GM19372 (cell line): ENCODE data around the gene PFN2.
"Not testable (repeated sequence)": the region's sequence is repeated elsewhere in the genome, so short reads cannot be mapped to it uniquely, and the experiment has no call there.

Source experiments
- ATAC-seq: cut with Tn5 transposase; IDR thresholded peaks from one replicate; pipeline ENCODE4 v1.9.1; 2021; ENCODE audit warnings: mild to moderate bottlenecking, low read depth, moderate library complexity; ENCODE audit not compliant: unreplicated experiment

The PFN2 gene

GRCh38 chr3:149970716-149971402 lies at the start of gene PFN2:
Gene PFN2 (minus strand): TSS chr3:149970895. CDS start chr3:149970856, 39 bp downstream.
- peak; percentile 44 for ATAC-seq

GRCh38 chr3:150015901-150016300 lies 45.2 kb upstream of the PFN2 start:
- ATAC-seq: no peak

- ATAC-seq: no peak
Observed at GRCh38 chr3:150014782-150015181, 44.1 kb upstream of the PFN2 start.

GRCh38 chr3:150013801-150014200 lies 43.1 kb upstream of the PFN2 start:
- no peak for ATAC-seq

- no peak for ATAC-seq
Observed at GRCh38 chr3:150006794-150007193, 36.1 kb upstream of the PFN2 start.

DNA sequence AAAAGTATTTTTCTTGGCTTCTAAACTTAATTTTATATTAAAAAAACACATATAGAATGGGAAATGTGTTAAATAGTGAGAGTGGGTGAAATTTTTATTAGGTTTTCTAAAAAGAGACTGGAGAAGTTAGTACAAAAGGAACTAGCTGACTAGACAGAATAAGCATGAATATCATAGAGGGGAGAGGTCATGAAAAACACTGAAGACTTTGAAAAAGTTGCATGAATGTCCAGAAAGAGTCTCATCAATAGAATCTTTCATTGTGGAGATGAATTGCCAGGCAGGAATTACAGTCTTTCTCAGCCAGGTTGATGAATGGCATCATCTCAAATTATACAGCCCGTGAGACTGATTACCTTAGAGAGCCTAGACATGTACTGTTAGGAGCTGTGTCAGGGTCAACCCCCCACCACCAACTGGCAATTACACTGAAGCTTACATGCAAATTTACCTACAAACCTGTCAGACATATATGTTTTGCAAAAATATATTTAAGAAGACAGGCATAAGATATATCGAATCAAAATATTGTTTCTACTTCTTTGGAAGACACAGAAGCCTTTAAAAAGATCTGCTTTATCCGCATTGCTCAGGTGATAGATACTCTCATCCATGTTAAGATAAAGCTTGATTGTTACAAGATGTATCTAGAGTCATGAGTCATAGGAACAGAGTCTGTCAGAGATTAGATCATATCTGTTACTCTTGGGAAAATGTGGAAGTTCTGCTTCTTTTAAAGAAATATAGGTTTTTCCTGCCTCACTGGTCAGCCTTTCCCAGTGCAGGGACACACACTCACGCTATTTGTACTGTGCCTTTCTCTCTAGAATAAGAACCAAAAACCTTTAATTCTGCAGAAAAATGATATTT lies 34.8 kb upstream of the PFN2 start:
- ATAC-seq: no peak

- no peak for ATAC-seq
Observed at GRCh38 chr3:150000641-150001040, 29.9 kb upstream of the PFN2 start.

DNA sequence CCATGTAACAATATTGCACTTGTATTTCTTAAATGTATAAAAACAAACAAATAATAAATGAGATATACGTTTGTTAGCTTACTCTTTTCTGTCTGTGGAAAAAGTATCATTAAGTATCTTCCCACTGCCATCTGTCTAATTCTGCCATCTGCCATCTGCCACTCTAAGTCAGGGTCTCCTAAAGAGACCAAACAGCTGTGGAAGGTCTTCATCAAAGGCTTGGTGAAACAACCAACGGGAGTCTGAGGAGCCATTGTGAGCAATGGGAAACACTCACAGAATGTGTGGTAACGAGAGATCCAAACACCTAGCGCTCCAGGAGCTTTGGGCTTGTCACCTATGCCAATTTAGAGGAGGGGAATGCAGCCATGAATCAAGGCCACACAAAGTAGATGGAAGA lies 28.7 kb upstream of the PFN2 start:
- no peak for ATAC-seq

GRCh38 chr3:149998946-149999345 lies 28.3 kb upstream of the PFN2 start:
- no peak for ATAC-seq

DNA sequence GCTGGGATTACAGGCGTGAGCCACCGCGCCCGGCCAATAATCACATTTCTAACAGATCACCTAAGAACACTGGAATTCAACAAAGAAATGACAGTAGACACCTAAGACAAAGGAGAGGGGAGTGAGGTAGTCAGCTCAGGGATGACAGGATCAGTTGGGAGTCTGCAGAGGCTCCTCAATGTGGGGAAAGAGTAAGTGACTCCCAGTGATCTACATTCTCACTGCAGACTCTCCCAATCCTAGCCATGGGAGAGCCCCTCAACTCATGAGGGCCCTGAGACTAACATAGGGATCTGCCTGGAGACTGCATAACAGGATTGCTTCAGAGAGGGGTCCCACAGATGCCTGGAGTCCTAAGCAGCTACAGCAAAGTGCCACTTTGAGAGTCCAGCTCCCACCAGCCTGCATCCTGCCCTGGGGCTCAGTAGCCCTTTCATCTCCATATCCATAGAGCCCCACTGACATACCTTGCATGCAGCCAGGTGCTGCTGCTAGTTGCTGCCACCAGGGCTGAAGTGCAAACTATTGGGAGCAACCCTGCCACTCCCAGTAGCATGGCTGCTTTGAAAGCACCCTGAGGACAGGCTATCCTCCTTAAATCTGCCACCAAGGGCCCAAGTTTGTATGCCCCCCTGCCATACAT lies 21.8 kb upstream of the PFN2 start:
- ATAC-seq: no peak

- no peak for ATAC-seq
Observed at GRCh38 chr3:149990423-149990948, 19.8 kb upstream of the PFN2 start.

- no peak for ATAC-seq
Observed at GRCh38 chr3:149989307-149989706, 18.6 kb upstream of the PFN2 start.

- no peak for ATAC-seq
Observed at GRCh38 chr3:149983628-149984027, 12.9 kb upstream of the PFN2 start.

- not testable (repeated sequence) for ATAC-seq
Observed at GRCh38 chr3:149983053-149983452, 12.4 kb upstream of the PFN2 start.

DNA sequence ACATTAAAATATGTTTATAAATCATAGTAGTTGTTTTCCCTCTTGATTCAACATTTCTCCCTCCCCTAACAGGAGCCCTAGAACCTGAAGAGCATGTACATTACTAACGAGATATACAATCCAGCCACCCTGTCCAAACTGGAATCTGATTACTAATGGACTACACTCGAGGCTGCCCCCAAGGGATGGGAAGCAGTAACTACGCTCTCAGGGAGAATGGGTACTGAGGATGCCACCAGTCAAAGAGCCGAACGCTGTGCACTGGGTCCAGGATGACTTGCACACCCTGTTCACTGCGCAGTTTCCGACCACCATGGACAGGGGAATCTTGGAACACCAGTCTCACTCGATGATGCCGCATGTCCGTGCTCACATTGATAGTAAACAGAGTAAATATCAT lies 11.3 kb upstream of the PFN2 start:
- ATAC-seq: not testable (repeated sequence)

DNA sequence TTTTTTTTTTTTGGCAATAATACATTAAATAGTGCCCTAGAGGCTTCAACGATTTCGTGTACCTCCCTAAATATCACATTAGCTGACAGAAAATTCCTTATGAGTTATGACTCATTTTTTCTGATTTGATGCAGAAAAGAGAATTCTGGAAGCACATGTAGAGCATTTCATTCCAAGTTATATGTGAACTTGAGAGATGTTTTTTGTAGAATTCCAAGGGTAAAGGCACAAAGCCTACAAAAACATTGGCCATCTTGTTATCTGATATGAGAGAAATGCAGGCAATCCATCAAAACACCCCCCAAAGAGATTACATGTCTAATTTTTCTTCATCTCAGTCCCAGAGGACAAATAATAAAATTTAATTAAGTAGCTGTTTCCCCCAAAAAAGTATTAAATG lies 6.7 kb upstream of the PFN2 start:
- no peak for ATAC-seq

DNA sequence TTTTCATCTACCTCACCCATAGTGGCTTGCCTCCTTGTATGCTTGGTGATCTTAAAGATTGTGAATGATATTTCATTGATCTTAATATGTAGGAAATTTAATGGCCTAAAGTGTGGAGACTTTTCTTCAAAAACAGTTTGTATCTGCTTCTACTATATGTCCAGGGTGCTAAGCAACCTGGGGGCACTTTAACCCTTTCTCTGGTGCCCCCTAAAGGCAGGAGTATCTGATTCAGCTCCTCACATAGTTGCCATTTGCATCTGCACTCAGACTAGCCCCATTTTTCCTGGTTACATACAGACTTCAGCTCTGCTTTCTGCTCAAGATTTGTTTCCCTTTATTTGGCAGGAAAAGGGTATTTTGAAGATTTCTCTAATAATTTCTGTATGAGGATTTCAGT lies 5.2 kb upstream of the PFN2 start:
- ATAC-seq: no peak

GRCh38 chr3:149971403-149972075 lies 844 bp upstream of the PFN2 start:
- ATAC-seq: peak; percentile 16

GRCh38 chr3:149969940-149970715 lies 567 bp downstream of the PFN2 start:
- peak; percentile 70 for ATAC-seq
